IPS-NIHi11 (cell line): ENCODE data around the gene SPON1.
"Not testable (repeated sequence)": the region's sequence is repeated elsewhere in the genome, so short reads cannot be mapped to it uniquely, and the experiment has no call there.

ENCODE experiments used
- DNase-seq: peaks from one replicate; pipeline ENCODE4 v3.0.0; 2012; ENCODE audit warnings: mixed read lengths, low spot score

SPON1 gene

DNA sequence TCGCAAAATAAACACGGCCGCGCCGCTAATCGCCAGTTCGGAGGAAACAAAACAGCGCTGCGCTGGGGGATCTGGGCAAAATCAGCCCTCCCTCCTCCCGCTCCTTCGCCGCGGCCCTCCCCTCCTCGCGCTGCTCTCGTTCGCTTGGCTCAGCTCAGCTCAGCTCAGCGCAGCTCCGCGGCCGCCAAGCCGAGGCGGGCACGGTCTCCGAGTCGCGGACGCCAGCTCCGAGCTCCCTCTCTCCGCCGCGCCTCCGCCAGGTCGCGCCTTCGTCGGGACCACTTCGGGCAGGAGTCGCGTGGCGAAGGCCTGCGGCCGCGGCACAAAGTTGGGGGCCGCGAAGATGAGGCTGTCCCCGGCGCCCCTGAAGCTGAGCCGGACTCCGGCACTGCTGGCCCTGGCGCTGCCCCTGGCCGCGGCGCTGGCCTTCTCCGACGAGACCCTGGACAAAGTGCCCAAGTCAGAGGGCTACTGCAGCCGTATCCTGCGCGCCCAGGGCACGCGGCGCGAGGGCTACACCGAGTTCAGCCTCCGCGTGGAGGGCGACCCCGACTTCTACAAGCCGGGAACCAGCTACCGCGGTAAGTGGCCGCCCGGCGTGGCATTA, at the start of gene SPON1:
Gene SPON1 (plus strand): TSS at position 162 of the 607 bp plus-strand sequence. CDS start 182 bp downstream, at position 344.
- peak; percentile 82 for DNase-seq

DNA sequence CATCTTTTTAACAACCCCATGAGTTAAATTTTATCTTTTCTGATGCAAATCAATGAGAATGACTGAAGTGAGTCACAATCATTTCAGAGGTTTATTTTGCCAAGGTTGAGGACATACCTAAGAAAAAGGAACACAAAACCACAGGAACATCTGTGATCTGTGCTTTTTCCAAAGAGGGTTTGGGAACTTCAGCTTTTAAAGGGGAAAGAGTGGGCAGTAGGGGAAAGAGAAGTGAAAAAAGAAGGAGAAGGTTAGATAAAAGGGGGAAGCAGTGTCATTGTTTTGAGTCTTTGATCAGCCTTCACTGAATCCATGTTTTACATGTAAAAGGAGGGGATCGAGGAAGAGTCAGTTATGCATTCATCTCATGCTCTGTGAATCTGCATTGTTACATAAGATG, 45.3 kb upstream of the SPON1 start:
- DNase-seq: no peak

DNA sequence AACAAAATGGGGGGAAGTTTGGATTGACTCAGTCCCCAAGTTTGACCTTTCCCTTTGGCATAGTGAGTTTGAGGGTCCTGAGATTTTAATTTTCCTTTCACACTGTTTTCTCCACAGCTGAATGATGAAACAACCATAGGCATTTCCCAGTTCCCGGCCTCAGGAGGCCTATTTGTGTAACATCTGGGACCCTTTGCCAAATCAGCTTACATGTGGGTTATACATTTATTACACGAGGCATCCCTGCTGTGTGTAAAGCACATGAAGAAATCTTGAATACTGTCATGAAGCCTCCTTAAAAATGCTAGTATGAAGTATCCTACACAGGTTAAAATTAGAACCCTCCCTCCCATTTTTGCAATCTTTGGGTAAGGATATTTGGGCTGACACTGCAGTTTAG, 44.6 kb upstream of the SPON1 start:
- no peak for DNase-seq

DNA sequence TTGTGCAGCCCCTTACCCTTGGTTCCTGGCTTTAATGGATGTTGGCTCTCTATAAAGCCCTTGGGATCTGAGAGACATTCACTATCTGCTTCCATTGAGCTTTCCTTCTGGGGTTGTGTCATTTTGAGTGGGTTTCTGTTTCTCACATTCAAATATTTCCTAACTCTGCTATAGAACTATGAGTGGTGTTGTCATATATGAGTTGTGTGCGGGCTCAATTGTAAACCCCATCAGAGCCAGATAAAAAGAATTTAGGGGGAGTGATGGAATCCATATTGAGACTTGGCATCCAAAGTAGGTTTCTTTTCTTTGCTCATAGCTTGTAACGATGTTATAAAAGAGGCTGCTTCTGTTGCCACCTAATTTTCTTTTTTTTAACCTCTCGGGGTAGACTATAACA, 41.8 kb upstream of the SPON1 start:
- no peak for DNase-seq

DNA sequence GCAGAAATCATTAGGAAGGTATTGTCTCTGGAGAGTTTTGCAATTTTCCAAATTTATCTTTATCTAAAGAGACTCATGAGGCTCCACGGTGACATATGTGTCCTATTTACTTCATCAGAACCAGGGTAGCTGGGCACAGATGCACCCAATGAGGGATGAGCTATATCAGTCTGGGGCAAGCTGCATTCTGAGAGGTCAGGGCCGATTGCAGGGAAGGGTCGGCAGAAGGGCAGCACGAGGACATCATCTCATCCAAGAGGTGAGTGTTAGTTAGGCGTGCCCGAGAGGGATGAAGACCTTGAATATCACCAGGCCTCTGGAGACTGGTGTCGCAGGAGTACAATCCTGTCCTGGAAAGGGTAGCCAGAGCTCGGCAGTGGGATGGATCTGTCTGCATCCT, 41.0 kb upstream of the SPON1 start:
- DNase-seq: no peak

DNA sequence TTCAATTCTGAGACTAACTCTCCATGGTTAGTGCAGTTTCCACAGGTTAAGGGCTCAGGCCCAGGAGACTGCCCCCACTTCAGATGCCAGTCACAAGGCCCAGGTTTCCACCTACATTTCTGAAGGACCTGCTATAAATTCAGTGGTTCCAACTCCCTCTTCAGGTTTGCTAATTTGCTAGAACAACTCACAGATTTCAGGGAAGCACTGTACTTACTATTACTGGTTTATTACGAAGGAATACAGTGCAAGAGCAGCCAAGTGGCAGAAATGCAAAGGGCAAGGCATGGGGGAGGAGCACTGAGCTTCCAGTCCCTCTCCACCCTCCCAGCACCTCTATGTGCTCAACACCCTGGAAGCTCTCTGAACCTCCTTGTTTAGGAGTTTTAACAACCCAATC, 39.3 kb upstream of the SPON1 start:
- no peak for DNase-seq

DNA sequence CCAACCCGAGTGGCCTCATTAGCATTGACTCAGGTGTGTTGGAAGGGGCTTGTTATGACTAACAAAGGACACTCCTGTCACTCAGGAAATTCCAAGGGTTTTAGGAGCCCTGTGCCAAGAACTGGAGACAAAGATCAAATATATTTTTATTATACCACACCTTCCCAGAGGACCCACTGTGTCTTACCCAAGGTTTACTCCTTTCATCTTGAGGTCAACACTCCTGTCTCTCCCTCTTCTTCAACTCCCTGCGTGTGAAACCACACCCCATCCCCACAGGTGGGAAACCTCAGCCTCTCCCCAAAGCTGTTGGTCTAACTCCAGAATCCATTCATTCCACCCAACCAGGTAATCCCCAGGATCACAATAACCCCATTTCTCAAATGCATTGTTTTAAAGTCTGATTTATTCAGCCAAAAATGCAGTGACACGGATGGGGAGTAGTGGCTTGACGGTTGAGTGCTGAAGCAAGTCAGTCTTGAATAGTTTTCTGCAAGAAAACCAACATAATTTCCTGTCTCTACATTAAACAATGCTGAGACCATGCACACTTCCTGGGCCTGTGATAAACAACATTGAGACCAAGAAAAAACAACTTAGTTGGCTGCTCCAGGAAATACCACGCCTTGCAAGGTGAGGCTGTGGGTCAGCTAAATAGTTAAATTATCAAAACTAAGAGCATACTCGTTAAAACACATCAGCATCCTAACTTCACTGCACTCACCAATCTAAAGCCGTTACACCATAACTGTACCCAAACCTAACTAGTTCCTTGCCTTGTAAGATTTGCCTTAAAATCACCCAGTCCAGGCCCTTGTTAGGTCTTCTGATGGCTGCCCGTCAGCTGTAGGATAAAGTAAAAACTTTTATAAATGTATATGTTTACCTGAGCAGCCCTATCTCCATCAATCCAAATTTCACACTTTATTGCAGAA, 38.5 kb upstream of the SPON1 start:
- peak; percentile 49 for DNase-seq

DNA sequence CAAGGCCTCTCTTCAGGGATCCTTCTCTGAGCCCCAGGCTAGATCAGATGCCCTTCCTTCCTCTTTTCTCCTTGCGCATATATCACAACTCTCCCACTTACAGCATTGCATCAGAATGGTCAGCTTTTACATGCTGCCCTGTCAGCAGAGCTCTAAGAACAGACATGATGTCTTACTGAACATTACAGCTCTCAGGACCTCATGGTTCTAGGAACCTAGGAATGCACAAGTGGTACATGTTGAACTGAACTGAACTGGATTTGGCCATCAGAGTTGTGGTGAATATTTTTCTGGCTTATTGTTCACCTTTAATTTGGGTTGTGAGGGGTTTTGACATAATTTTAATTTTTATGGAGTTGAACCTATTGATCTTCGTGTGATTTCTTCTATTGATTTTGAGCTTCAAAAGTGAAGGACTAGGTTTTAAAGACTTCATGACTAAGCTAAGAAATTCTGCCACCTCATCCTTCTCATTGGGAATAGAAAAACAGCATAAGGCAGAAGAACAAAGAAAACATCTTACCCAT, 37.7 kb upstream of the SPON1 start:
- no peak for DNase-seq

DNA sequence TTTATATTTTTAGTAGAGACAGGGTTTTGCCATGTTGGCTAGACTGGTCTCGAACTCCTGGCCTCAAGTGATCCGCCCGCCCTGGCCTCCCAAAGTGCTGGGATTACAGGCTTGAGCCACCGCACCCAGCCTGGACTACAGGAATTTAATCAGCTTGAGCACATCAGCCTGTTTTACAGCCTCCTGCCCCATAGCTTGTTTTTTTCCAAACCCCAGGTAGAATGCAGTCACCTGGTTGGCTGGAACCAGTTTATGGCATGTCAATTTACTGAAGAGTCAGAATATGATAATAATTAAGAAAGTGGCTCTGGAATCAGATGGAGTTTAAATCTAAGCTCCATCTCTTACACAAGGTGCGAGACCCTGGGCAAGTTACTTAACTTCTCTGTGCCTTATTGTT, 36.2 kb upstream of the SPON1 start:
- DNase-seq: not testable (repeated sequence)

DNA sequence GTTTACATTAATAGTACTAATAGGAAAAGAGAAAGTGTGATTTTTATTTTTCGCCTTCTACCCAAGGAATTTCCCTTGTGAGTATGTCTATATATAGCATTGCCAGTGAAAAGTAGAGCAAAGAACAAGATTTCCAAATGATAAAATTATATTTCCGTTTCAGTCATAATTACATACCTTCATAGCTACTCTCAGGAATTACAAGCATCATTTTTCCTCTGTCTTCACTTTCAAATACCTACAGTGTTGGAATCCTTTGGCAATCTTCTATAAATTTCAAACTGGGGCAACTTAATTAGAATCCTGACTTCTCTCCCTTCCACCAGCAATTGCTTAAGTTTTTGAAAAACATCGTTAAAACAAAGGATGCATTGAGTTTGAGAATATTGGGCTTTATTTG, 35.5 kb upstream of the SPON1 start:
- no peak for DNase-seq

DNA sequence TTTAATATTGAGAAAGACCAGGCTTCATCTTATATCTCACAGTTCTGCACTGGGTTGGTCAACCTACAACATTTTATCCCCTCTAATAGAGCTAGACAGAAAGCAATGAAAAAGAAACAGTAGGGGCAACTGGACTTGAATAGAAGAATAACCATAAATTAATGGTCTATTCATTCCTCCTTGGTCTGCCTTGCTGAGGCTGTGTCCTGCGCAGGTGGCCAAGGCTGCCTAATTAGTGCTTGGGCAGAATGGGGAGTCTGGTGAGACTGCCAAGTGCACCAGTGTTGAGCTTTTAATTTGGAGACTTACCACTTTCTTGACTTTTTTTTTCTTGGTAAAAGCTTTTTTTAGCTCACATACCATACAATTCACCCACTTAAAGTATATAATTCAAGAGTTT, 35.0 kb upstream of the SPON1 start:
- no peak for DNase-seq

DNA sequence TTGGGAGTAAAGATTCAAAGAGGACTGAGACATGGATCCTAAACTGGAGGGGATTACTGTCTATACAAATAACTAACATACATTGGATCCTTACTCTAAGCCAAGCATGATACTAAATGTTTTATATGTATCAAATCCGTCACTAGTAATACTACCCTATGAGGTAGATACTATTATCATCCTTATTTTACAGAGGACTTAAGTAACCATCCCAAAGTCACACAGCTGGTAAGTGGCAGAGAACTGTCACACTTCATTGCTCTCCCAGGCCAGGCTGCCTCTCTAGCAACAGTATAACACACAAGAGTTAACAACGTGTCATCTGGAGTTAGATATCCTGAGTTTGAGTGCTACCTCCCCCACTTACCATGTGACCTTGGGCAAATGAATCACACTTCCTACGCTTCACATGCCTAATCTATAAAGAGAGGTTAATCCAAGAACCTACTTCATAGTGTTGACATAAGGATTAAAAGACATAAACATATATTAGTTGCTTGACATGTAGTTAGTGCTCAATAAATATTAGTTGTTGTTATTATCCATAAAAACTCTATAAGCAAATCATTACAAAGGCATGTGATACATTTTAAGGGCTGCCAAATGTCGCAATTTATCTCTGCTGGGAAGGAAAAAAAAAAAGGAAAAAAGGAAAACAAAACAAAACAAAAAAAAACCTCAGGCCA, 33.8 kb upstream of the SPON1 start:
- no peak for DNase-seq

DNA sequence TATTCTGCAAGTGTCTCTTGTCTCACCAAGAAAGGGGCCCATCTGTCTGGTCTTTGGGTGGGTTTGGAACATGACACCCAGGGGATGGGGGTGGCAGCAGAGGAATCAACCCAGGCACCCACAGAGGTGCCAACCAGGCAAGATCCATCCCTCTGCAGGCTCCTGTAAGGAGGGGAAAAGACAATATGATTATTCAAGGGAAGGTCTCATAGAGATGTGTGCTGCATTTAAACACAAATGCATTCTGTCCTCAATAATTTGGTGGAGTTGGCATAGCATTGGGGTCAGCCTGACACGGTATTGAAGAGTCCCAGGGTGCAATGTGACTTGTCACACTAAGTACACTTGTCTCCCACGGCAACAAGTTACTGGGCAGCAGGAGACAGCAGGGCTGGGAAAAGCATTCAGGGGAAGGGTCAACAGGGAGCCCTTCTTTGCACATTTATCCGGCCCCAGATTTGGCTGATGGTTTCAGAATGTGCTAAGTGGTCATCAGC, 33.1 kb upstream of the SPON1 start:
- no peak for DNase-seq

DNA sequence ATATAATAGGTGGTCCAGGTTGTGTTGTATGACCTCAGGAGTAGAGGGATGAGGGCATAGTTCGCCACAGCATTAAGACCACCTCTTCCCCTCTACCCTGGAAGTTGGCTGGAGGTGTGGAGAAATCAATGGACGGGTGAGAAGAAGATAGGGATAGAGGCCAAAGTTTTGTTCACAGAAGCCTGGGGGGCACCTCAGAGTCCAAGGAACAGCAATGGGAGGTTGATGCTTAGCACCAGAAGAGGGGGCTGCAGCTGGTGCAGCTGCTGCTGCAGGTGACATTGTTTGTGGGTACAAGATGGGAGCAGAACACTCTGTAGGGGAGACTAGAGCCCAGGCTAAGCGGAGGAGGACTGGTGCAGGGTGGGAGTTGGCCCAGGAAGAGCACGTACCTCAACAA, 31.2 kb upstream of the SPON1 start:
- DNase-seq: no peak

DNA sequence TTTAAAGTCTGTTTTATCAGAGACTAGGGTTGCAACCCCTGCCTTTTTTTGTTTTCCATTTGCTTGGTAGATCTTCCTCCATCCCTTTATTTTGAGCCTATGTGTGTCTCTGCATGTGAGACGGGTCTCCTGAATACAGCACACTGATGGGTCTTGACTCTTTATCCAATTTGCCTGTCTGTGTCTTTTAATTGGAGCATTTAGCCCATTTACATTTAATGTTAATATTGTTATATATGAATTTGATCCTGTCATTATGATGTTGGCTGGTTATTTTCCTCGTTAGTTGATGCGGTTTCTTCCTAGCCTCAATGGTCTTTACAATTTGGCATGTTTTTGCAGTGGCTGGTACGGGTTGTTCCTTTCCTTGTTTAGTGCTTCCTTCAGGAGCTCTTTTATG, 25.4 kb upstream of the SPON1 start:
- DNase-seq: not testable (repeated sequence)

DNA sequence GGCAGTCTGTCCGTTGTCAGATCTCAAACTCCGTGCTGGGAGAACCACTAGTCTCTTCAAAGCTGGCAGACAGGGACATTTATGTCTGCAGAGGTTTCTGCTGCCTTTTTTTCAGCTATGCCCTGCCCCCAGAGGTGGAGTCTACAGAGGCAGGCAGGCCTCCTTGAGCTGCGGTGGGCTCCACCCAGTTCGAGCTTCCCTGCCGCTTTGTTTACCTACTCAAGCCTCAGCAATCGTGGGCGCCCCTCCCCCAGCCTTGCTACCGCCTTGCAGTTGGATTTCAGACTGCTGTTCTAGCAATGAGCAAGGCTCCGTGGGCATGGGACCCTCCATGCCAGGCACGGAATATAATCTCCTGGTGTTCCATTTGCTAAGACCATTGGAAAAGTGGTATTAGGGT, 23.7 kb upstream of the SPON1 start:
- not testable (repeated sequence) for DNase-seq

DNA sequence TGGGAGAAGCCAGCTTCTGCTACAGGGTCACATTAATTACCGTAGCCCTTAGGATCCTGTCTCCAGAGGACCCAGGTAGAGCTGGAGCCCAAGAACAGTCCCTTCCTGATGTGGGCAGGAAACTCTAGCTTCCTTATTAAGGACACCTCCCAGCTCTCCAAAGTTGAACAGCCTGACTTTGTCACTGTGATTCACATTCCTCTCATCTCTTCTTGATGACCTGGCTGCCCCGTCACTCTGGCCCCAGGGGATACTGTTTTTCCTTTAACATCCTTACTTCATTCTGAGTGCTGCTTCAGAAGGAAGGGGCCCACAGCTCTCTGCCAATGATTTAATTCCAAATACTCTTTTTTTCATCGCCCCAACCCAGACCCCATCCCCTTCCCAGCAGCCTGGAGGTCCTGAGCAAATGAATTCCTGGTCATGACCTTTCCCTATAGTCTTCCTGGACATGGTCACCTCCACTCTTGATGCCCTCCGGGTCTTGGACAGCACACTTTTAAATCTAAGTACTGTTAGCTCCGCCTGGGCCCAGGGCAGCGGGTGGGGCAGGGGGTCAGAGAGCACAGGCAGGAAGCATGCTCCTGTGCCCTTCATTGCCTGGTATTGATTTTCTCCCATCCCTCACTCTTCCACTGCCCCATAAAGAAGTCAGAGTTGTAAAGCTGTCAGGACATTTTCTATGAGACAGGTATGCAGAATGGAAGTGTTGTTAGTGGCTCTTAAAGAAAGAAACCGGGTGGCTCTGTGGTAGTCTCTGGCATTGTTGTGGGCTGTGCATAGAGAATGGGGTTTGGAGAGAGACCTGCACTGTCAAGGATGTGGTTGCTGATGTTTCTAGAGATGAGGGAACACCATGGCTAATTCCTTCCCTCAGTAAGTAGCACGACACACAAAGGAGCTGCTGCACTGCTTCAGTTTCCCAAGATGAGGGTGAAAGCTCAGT, 22.3 kb upstream of the SPON1 start:
- DNase-seq: no peak

DNA sequence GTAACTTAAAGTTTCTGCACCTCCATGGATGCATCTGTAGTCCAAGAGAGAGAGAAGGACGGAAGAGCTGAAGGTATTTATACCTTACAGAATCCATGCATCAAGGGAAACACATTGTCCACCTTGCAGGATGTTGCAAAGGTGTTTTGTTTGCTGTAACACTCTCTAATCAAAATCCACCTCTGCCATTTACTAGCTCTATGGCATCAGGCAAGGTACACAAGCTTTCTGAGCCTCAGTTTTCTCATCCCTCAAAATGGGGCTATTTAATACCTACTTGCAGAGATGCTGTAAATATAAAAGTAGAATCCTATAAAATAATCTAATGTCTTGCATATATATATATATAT, 21.6 kb upstream of the SPON1 start:
- no peak for DNase-seq

DNA sequence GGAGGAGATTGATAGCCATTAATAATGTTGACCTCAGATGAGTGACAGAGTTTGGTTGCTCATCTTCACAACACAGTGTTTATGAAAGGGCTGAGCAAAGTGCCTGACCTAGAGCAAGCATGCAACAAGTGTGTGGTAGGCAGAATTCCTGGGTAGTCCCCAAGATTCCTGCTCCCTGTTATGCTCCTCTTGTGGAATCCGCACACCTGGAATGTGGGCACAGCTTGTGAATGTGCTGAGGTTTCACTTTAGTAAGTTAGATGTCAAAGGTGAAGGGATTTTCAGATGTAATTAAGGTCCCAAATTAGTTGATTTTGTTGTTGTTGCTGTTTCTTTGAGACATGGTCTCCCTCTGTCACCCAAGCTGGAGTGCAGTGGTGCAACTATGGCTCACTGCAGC, 20.7 kb upstream of the SPON1 start:
- DNase-seq: no peak

DNA sequence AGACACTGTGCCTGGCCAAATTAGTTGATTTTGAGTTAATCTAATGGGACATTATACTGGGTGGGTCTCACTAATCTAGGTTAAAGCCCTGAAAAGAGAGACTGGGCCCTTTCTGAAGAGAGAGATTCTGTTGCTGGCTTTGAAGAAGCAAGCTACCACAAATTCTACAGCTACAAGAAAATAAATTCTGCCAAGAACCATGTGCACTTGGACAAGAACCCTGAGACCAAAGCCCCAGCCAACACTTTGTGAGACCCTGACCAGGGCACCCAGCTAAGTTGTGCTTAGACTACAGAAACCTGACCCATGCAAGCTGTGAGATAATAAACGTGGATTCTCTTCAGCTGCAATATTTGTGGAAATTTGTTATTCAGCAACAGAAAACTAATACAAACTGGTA, 20.1 kb upstream of the SPON1 start:
- no peak for DNase-seq

DNA sequence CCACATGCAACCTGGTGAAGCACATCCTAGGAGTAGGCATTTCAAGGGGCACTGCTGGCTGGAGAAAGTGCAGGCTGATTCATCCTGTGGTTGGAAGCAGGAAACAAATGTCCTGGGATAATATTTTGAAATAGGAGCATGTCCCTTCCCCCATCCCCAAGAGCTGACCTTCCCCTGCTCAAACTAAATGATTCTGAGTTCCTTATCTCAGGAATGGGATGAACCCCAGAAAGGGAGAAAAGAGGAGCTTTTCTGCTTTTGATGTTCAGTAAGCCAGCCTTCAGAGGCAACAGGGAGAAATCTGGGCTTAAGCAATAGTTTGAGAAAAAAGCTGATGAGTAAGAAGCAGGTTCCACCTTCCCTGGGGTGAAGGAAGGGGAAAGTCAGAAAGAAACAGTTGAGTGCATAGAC, 19.5 kb upstream of the SPON1 start:
- no peak for DNase-seq

DNA sequence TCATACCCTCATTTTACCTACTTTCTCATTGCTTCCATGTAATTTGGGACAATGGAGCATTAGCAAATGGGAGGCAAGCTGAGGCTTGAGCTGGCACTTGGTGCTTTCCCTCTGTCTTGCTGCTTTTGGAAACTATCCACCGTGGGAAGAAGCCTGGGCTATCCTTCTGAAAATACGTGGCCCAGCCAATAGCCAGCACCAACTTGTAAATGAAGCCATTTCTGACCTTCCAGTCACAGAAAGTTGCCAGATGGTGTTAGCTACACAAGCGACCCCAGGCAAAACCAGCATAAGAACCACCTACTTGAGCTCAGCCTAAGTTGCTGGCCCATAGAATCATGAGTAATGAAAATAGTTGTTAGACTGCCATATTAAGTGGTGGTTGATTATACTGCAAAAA, 18.5 kb upstream of the SPON1 start:
- no peak for DNase-seq
